GM19193 (cell line): ENCODE results near the gene RANBP10.

Experiments used
- POLR2A ChIP-seq: IDR thresholded peaks from 4 replicates; pipeline ENCODE4 v1.6.1; 2011; ENCODE audit not compliant: insufficient read depth, insufficient read length; ENCODE audit errors: extremely low read depth

Gene RANBP10

GRCh38 chr16:67749436-67750078, 56.8 kb downstream of the RANBP10 start:
- TF ChIP-seq POLR2A = no peak

DNA sequence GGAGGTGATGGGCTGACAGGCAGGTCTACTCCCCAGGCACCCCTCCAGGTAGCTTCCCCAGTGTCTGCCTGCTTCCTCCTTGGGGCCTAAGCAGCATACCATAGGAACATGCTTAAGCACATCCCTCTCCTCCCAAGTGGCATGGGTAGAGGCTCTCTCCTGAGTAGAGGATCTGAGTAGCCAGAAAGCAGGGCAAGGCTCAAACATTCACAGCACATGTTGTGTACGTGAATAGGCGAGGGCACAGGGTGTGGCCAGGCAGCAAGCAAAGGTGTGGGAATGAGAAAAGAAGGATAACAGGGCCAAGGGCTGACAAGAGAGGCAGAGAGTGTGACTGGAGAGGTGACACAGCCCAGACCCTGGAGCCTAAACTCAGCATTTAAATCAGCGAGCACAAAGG, 57.5 kb downstream of the RANBP10 start:
- TF ChIP-seq POLR2A = no peak

DNA sequence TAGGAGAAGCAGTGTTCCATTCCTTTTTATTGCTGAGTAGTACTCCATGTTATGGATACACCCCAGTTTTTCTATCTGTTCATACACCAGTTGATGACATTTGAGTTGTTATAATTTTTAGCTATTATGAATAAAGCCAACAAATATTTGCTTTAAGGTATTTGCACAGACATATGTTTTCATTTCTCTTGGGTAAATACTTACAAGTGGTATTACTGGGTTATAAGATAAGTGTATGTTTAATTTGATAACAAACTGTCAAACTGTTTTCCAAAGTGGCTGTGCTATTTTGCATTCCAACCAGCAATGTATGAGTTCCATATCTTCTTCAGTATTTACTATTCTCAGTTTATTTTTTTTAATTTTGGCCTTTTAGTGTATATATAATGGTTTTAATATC, 59.5 kb downstream of the RANBP10 start:
- TF ChIP-seq POLR2A = no peak

DNA sequence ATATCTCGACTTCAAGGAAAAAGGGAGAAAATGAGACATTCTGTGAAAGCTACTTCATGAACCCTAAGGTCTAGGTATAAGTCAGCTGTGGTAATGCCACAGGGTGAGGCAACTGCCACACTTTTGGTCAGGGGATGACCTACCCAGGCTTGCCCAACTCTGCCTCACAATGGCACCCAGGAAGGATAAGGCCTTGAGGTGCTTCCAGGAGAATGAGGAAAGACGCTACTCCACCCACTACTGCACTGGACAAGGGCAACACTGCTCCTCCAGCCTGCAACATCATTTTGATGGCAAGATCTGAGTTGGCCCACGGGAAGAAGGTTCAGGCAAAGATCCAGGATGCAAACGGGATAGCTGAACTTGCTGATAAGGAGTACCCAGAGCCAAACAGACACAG, 65.2 kb downstream of the RANBP10 start:
- TF ChIP-seq POLR2A = no peak

DNA sequence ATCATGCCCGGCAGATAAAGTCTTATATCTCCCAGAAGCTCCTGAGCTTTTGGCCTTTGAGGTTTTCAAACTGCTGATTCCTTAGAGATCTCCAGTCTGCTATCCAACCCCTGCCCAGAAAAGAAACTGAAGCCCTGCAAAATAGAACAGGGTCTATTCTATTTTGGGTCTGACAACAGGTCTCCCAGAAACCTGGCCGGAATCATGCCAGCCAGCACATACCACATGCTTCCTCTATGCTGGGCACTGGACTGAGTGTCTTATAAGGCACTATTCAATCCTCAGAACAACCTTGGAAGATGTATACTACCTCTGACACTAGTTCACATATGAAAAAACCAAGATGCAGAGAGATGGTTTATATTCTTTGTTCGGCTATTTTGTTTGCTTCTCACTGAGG, 66.0 kb downstream of the RANBP10 start:
- TF ChIP-seq POLR2A = no peak

DNA sequence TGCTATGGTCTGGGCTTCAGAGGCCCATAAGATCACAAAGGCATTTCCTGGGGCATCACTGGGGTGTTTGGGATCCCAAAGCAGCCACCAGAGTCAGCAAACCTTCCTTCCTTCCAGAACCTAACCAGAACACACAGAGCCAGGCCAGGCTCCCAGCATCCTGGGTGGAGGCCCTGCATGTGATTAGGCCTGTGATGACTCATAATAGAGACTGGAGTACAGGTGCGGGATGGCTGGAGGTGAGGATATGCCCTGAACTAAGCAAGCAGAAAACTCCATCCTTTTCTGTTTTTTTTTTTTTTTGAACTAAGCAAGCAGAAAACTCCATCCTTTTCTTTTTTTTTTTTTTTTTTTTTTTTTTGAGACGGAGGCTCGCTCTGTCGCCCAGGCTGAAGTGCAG, 69.5 kb downstream of the RANBP10 start:
- TF ChIP-seq POLR2A = no peak

DNA sequence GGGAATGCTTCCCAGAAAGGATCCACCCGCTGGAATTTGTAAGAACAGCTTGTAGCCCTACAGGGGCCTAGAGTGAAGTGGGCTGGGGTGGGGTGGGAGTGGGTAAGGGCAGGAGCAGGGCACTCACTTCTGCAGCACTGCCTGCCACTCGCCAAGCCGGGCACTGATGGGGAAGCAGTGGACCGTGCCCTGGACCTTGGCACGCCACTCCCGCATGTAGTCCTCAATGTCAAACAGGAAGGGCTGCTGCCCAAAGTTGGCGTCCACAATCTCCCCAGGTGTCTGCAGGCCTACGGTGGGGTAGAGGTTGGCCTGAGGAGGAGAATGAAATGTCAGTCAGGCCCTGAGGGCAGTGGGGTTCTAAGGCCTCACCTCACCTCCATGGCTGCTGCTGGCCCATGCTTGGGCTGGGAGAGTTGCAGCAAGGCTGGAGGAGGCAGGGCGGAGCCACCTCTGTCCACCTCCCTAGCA, 71.6 kb downstream of the RANBP10 start:
- no peak for TF ChIP-seq POLR2A

DNA sequence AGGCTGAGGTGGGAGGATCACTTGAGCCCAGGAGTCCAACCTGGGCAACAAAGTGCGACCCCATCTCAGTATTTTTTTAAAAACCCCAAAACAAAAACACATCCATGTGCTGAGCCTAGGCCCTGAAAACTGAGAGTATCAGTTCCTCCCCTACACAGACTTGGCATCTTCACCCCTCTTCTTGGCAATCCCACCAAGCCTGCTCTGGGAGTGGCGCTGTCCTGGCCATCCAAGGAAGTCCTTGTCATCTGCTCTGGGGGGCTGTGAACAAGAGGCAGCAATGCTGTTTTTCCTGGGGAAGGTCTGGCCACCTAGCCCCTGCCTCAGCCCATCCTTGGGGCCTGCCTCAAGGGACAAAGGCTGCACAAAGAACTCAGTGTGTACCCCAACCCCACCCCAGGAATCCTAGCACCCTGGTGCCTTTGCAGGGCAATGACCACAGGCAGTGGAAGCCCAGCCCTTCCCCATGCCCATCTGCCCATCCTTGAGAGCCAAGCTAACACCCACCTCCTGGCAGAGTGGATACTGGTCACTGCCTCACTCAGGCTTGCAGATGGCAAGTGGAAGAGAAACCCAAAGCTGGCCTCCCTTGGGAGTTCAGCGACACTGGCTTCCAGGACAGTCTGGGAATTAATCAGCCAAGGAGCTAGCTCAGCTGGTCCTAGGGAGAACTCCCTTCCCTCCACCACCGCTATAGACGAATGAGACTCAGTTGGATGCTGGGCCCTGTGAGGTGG, 72.5 kb downstream of the RANBP10 start:
- no peak for TF ChIP-seq POLR2A

DNA sequence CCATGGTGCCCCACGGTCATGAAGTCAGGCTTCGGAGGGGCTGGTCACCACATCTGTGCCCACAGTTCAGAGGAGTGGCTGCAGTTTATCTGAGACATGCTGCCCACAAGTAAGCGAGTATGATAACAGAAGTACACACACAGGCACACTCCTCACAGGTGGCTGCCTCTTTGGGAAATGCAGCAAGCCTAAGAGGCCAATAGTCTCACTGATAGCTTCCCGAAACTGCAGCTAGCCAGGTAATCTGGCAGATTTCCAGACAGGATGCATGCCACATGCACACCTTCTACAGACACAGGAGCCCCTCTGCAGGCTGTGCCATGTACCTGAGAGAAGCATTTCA, 74.6 kb downstream of the RANBP10 start:
- TF ChIP-seq POLR2A = no peak

GRCh38 chr16:67731071-67731752, 75.1 kb downstream of the RANBP10 start:
- no peak for TF ChIP-seq POLR2A

DNA sequence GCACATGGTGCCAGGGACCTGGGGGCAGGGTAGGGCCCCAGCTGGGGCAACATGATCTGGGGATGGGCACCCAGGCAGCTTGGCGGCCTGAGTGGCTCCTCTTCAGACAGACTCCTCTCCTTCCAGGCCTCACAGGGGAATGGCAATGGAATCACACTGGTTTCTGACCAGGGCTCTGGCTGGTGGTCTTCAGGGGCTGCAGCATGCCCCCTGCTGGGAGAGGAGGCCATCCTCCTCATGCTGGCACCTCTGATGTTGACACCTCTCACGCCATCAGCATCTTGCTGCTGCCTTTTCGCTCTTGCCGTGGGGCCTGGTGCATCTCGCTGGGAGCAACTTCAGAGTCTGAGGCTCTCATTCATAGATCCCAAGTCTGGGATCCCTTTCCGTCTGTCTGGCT, 76.0 kb downstream of the RANBP10 start:
- no peak for TF ChIP-seq POLR2A

- TF ChIP-seq POLR2A = no peak
Measured at GRCh38 chr16:67729636-67730248, 76.6 kb downstream of the RANBP10 start.

DNA sequence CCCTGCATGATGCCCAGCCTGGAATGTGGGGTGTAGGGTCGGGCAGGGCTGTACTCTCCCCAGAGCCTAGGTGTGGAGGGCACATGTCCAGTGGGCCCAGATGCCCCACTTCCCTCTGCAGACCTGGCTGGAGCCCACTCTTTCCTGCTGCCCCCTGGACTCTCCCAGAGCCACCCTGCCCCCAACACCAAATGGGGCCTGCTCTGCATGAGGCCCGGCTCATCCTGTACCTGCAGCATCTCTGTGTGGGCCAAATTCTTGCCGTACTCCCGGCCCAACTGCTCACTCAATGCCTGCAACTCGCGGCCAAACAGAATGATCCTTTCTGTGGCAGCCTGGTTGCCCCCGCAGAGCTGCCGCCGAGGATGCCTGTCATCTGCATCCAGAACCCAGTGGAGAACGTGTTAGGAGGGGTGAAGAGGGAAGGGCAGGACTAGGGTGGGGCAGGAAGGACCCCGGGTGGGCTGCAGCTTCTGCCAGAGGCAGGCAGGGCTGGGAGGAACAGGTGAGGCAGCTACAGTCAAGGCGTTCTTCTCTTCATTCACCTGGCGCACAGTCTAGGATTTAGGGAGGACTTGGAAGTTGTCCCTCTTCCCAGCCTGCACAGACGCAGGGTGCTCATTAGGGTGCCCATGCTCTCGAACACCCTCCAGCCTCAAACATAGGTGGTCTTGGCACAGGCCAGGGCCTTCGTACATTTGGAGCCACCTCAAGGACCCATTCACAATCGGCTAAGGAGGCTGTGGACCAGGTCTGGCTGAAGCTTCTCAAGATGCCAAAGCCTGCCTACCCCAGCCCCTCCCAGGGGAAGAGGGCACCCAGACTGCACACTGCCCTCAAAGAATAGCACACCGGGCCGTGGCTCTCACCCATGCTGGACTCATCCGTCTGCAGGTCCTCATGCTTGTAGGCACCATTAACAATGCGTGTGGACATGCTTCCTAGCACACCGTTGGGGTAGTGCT, 78.6 kb downstream of the RANBP10 start:
- no peak for TF ChIP-seq POLR2A
